Measurements from ENCODE around the gene HOXD1.

HOXD1 gene

GRCh38 chr2:176187899-176188773, at the start of gene HOXD1:
Gene HOXD1, plus strand, starts transcription at chr2:176188668. Its CDS starts 134 bp downstream, at chr2:176188802.
- no peak for DNase-seq (ENCODE audit: low read depth, low spot score)
- peak within 1 kb of the TSS; percentile 89 for H3K4me3 ChIP-seq
- H3K27ac ChIP-seq = no peak within 1 kb of the TSS
- peak within 1 kb of the TSS; percentile 48 for H3K9ac ChIP-seq (ENCODE audit: insufficient read length)
- no peak for TF ChIP-seq POLR2AphosphoS5 (IDR thresholded peaks at IDR 0.05; ENCODE audit: borderline replicate concordance, low read depth, low read length)
- no peak for TF ChIP-seq EZH2 (IDR thresholded peaks at IDR 0.05)
- TF ChIP-seq FOXP2 (optimal IDR thresholded peaks at IDR 0.05; ENCODE audit: control extremely low read depth, extremely low read length, insufficient read depth) = no peak
- no peaks in the 10 kb centered on the region for H3K36me3 ChIP-seq (ENCODE audit: insufficient read depth, low read length)
- H3K9me3 ChIP-seq (ENCODE audit: low read depth, low read length) = no peaks in the 10 kb centered on the region

GRCh38 chr2:176138923-176139660, 49.4 kb upstream of the HOXD1 start:
- no peak for DNase-seq (ENCODE audit: low read depth, low spot score)
- H3K36me3 ChIP-seq (ENCODE audit: insufficient read depth, low read length) = no peaks in the 10 kb centered on the region
- no peak overlapping the region; the same call in 1 of the 2 replicates for H3K27ac ChIP-seq
- H3K4me3 ChIP-seq = peak overlapping the region; percentile 24
- H3K9ac ChIP-seq (ENCODE audit: insufficient read length) = no peak overlapping the region
- TF ChIP-seq POLR2AphosphoS5 (IDR thresholded peaks at IDR 0.05; ENCODE audit: borderline replicate concordance, low read depth, low read length) = no peak
- TF ChIP-seq FOXP2 (optimal IDR thresholded peaks at IDR 0.05; ENCODE audit: control extremely low read depth, extremely low read length, insufficient read depth) = no peak
- no peak for TF ChIP-seq EZH2 (IDR thresholded peaks at IDR 0.05)
- no peaks in the 10 kb centered on the region for H3K9me3 ChIP-seq (ENCODE audit: low read depth, low read length)

GRCh38 chr2:176139661-176140512, 48.6 kb upstream of the HOXD1 start:
- no peak for DNase-seq (ENCODE audit: low read depth, low spot score)
- no peaks in the 10 kb centered on the region for H3K9me3 ChIP-seq (ENCODE audit: low read depth, low read length)
- TF ChIP-seq FOXP2 (optimal IDR thresholded peaks at IDR 0.05; ENCODE audit: control extremely low read depth, extremely low read length, insufficient read depth) = no peak
- no peak for TF ChIP-seq POLR2AphosphoS5 (IDR thresholded peaks at IDR 0.05; ENCODE audit: borderline replicate concordance, low read depth, low read length)
- TF ChIP-seq EZH2 (IDR thresholded peaks at IDR 0.05) = no peak
- H3K27ac ChIP-seq = no peak overlapping the region
- peak overlapping the region; percentile 73 for H3K4me3 ChIP-seq
- H3K36me3 ChIP-seq (ENCODE audit: insufficient read depth, low read length) = no peaks in the 10 kb centered on the region
- peak overlapping the region; percentile 39 for H3K9ac ChIP-seq (ENCODE audit: insufficient read length)

DNA sequence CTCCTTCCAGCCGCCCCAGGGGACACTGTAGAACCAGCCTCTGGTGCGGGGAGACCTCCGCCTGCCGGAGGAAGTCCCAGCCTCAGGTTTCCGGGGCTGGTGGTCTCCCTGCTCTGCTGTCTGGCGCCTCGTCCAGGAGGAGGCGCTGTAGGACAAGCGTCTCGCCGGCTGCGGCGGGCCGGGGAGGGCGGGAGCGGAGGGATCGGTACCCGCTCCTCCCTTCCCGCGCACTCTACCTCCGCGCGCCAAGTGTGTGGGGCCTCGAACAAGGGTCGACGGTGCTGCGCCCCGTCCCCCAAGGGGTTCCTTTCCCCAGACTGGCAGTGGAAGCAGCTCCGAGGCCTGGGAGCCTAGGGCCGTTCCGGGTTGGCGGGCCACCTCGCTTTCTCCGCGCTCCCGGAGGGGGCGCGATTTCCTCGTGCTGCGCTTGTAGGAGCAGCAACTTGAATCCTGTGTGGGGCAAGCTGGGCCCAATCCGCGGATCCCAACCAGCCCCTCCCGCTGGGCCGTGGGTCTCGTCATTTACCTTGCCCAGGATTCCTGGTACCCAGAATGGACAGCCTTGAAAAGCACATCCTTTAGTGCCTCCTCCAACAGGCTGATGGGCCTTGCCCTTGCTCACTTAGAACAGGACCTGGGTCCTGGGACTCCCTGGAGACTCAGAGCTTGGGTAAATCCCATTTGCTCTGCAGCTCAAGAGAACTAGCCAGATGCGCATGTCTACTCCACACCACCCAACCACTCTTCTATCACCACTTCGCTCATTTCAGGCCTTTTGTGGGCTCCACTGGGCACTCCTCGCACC, 47.8 kb upstream of the HOXD1 start:
- no peak for DNase-seq (ENCODE audit: low read depth, low spot score)
- H3K27ac ChIP-seq = no peak overlapping the region
- peak overlapping the region; percentile 73 for H3K4me3 ChIP-seq
- no peak for TF ChIP-seq POLR2AphosphoS5 (IDR thresholded peaks at IDR 0.05; ENCODE audit: borderline replicate concordance, low read depth, low read length)
- TF ChIP-seq FOXP2 (optimal IDR thresholded peaks at IDR 0.05; ENCODE audit: control extremely low read depth, extremely low read length, insufficient read depth) = no peak
- no peak for TF ChIP-seq EZH2 (IDR thresholded peaks at IDR 0.05)
- no peaks in the 10 kb centered on the region for H3K36me3 ChIP-seq (ENCODE audit: insufficient read depth, low read length)
- peak overlapping the region; percentile 39 for H3K9ac ChIP-seq (ENCODE audit: insufficient read length)
- H3K9me3 ChIP-seq (ENCODE audit: low read depth, low read length) = no peaks in the 10 kb centered on the region

DNA sequence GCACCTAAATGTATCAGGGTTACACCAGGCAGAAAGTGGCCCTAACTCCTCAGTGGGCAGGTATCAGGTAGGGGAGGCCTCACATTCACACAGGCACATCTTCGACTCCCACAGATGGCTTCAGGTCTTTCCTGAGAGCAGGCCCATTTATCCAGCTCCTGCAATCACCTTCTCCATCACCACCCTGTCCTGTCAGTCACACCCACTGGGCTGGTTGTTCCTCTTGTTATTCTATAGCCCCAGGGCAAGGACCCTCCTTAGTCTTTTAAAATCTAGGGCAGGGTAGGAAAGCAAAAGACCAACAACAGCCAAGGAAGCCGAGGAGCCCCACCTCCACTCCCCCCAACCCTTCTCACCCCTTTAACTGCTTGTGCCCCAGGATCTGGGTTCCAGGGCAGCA, 46.2 kb upstream of the HOXD1 start:
- Histone ChIP-seq H3K36me3 (ENCODE audit: insufficient read depth, low read length) (no peaks in the 10 kb centered on the region), H3K9me3 (ENCODE audit: low read depth, low read length) (no peaks in the 10 kb centered on the region), H3K4me3 (no peak overlapping the region), H3K9ac (ENCODE audit: insufficient read length) (no peak overlapping the region), H3K27ac (no peak overlapping the region)
- no peak for DNase-seq (ENCODE audit: low read depth, low spot score)
- no peak for TF ChIP-seq POLR2AphosphoS5 (IDR thresholded peaks at IDR 0.05; ENCODE audit: borderline replicate concordance, low read depth, low read length)
- TF ChIP-seq FOXP2 (optimal IDR thresholded peaks at IDR 0.05; ENCODE audit: control extremely low read depth, extremely low read length, insufficient read depth) = no peak
- no peak for TF ChIP-seq EZH2 (IDR thresholded peaks at IDR 0.05)

GRCh38 chr2:176145085-176145969, 43.1 kb upstream of the HOXD1 start:
- H3K9me3 ChIP-seq (ENCODE audit: low read depth, low read length) = no peaks in the 10 kb centered on the region
- H3K9ac ChIP-seq (ENCODE audit: insufficient read length) = no peak overlapping the region
- H3K27ac ChIP-seq = no peak overlapping the region
- DNase-seq (ENCODE audit: low read depth, low spot score) = no peak
- TF ChIP-seq EZH2 (IDR thresholded peaks at IDR 0.05) (no peak), POLR2AphosphoS5 (IDR thresholded peaks at IDR 0.05; ENCODE audit: borderline replicate concordance, low read depth, low read length) (no peak), FOXP2 (optimal IDR thresholded peaks at IDR 0.05; ENCODE audit: control extremely low read depth, extremely low read length, insufficient read depth) (no peak)
- H3K36me3 ChIP-seq (ENCODE audit: insufficient read depth, low read length) = no peaks in the 10 kb centered on the region
- H3K4me3 ChIP-seq = no peak overlapping the region; the same call in 1 of the 2 replicates

Data from SK-N-MC (cell line).